GM23338 (cell line): ENCODE data around the gene PKN3. TPM values are rescaled to one million over a fixed set of nuclear protein-coding genes. Genes with fewer than 3 reads are reported as not detected.
A peak's percentile ranks its signal among the peaks of the same experiment; 100 is the strongest.

Experiments used
- ATAC-seq: fragments of 200-7000 bp; cut with Tn5 transposase; 3 replicates; pipeline ENCODE4 v1.9.1; 2020
- DNase-seq: peaks from one replicate; pipeline ENCODE4 v3.0.0-alpha.2; 2015; ENCODE audit warnings: low spot score
- H2AFZ ChIP-seq: fragments of 200-600 bp; sonication (generic); 2 replicates; pipeline ENCODE4 v1.8.0; 2016; ENCODE audit warnings: antibody characterized with exemption, mild to moderate bottlenecking, moderate library complexity
- H3F3A ChIP-seq: fragments of 200-600 bp; sonication (generic); replicated peaks from 2 replicates; pipeline ENCODE4 v1.8.0; 2017; ENCODE audit warnings: antibody characterized with exemption, mixed run types, low read depth
- H3K27ac ChIP-seq: fragments of 200-600 bp; sonication (generic); 2 replicates; pipeline ENCODE4 v1.6.1; 2016; ENCODE audit warnings: low read depth
- H3K27me3 ChIP-seq: fragments of 200-600 bp; sonication (generic); 2 replicates; pipeline ENCODE4 v1.8.0; 2016; ENCODE audit warnings: mild to moderate bottlenecking, mixed run types, moderate library complexity; ENCODE audit not compliant: insufficient read depth
- H3K36me3 ChIP-seq: fragments of 200-600 bp; sonication (generic); 2 replicates; pipeline ENCODE4 v1.8.0; 2016; ENCODE audit warnings: mild to moderate bottlenecking; ENCODE audit not compliant: insufficient read depth
- H3K4me1 ChIP-seq: fragments of 200-600 bp; sonication (generic); 2 replicates; pipeline ENCODE4 v1.8.0; 2016; ENCODE audit warnings: mild to moderate bottlenecking, moderate library complexity; ENCODE audit not compliant: insufficient read depth
- H3K4me2 ChIP-seq: fragments of 200-600 bp; sonication (generic); 2 replicates; pipeline ENCODE4 v1.7.1; 2017; ENCODE audit warnings: mixed run types
- H3K4me3 ChIP-seq: fragments of 200-600 bp; sonication (generic); 2 replicates; pipeline ENCODE4 v1.6.1; 2016; ENCODE audit warnings: mixed run types
- H3K79me2 ChIP-seq: fragments of 200-600 bp; sonication (generic); replicated peaks from 2 replicates; pipeline ENCODE4 v1.8.0; 2017; ENCODE audit warnings: mild to moderate bottlenecking; ENCODE audit not compliant: insufficient read depth
- H3K9me2 ChIP-seq: fragments of 200-600 bp; sonication (generic); 2 replicates; pipeline ENCODE4 v1.8.0; 2017; ENCODE audit not compliant: insufficient read depth
- H4K20me1 ChIP-seq: fragments of 200-600 bp; sonication (generic); replicated peaks from 2 replicates; pipeline ENCODE4 v1.8.0; 2017; ENCODE audit warnings: mild to moderate bottlenecking; ENCODE audit not compliant: insufficient read depth
- H3K27ac Mint-ChIP-seq: 2 replicates; pipeline ENCODE4 v1.8.0; 2020; ENCODE audit warnings: inconsistent platforms, mild to moderate bottlenecking, moderate library complexity, mixed read lengths
- H3K27me3 Mint-ChIP-seq: 3 replicates; pipeline ENCODE4 v1.8.0; 2022; ENCODE audit warnings: low read depth, mild to moderate bottlenecking, moderate library complexity, mixed read lengths, inconsistent platforms; ENCODE audit not compliant: insufficient read depth, poor library complexity
- H3K36me3 Mint-ChIP-seq: 3 replicates; pipeline ENCODE4 v1.8.0; 2021; ENCODE audit warnings: low read depth, mild to moderate bottlenecking, inconsistent platforms, moderate library complexity, mixed read lengths
- H3K4me1 Mint-ChIP-seq: 3 replicates; pipeline ENCODE4 v1.8.0; 2020; ENCODE audit warnings: mild to moderate bottlenecking, inconsistent platforms, mixed read lengths
- H3K4me3 Mint-ChIP-seq: 3 replicates; pipeline ENCODE4 v1.8.0; 2021; ENCODE audit warnings: moderate library complexity, mild to moderate bottlenecking, inconsistent platforms, mixed read lengths
- H3K9me3 Mint-ChIP-seq: 3 replicates; pipeline ENCODE4 v1.8.0; 2020; ENCODE audit warnings: moderate library complexity, mild to moderate bottlenecking, inconsistent platforms, mixed read lengths
- CTCF ChIP-seq, 2 experiments: fragments of 200-600 bp in 1 of 2; sonication (generic) in 1 of 2; conservative IDR thresholded peaks; 2 replicates each; pipeline versions ENCODE4 v1.5.1 to v1.6.1; 2016 to 2017; ENCODE audit warnings: antibody characterized with exemption in 2 of 2, low read depth in 2 of 2, mild to moderate bottlenecking in 2 of 2, moderate library complexity in 1 of 2
- ETS1 ChIP-seq: IDR thresholded peaks from 2 replicates; pipeline ENCODE4 v1.6.1; 2016; ENCODE audit warnings: antibody characterized with exemption
- POLR2AphosphoS5 ChIP-seq: IDR thresholded peaks from 2 replicates; pipeline ENCODE4 v1.6.1; 2016; ENCODE audit warnings: antibody characterized with exemption, low read depth
- REST ChIP-seq: IDR thresholded peaks from one replicate; pipeline ENCODE4 v1.6.1; 2018; ENCODE audit warnings: antibody characterized with exemption; ENCODE audit not compliant: unreplicated experiment
- ZNF114 ChIP-seq: fragments of 250-450 bp; sonication (Bioruptor Pico); IDR thresholded peaks from 2 replicates; pipeline ENCODE4 v1.5.0; 2020; ENCODE audit warnings: mild to moderate bottlenecking, moderate library complexity
- ZNF462 ChIP-seq: fragments of 250-450 bp; sonication (Bioruptor Pico); IDR thresholded peaks from 2 replicates; pipeline ENCODE4 v1.5.0; 2020; ENCODE audit warnings: mild to moderate bottlenecking, moderate library complexity
- long read RNA-seq: library from polyadenylated mRNA; unstranded; transcript quantifications from one replicate; pipeline ENCODE4 v2.0.0, GENCODE V29; 2020; ENCODE audit not compliant: unreplicated experiment
- polyA plus RNA-seq: library from polyadenylated mRNA; unstranded; fragments of >200 nt; fragmentation: Nextera tagmentation; extraction: Ambion mirVana; gene quantifications from 2 replicates; pipeline ENCODE4 v1.2.1, GENCODE V29; 2016
- total RNA-seq: library from RNA; depleted of rRNA; stranded (reverse); fragments of >200 nt; shearing (Covaris generic); gene quantifications from 2 replicates; pipeline ENCODE4 v1.2.3, GENCODE V29; 2014; rRNA removed

The PKN3 gene
- total RNA-seq (16.3 and 17.7 TPM in 2 replicates), polyA plus RNA-seq (6.2 and 6.7 TPM in 2 replicates)
- long read RNA-seq, partial matches to known transcripts = 1 of 3 reads
- long read RNA-seq, other reads (novel, unspliced or antisense) = 2 of 3 reads

- peaks cover 22% of the 10 kb centered on the region for H3K27me3 Mint-ChIP-seq
- no peak for TF ChIP-seq ETS1
- TF ChIP-seq POLR2AphosphoS5 = peak; percentile 64; the same call in 1 of the 2 replicates
- no peak for TF ChIP-seq ZNF114
- TF ChIP-seq CTCF (conservative IDR thresholded peaks at IDR 0.05; ENCODE audit: low read depth in 2 of 2) = peak; percentile 84
- no peak for TF ChIP-seq ZNF462 (CRISPR knock-in tag)
- TF ChIP-seq REST = no peak
These were observed at the start of gene PKN3 for GRCh38 chr9:128702445-128702948. Gene PKN3, plus strand, starts transcription at chr9:128702503. Its CDS starts 413 bp downstream, at chr9:128702916.

More at GRCh38 chr9:128702445-128702948, at the start of gene PKN3:
- H3K27ac ChIP-seq = 0 out of 2 replicates have a peak within 1 kb of the TSS, but pooled peaks have one; percentile 39
- peak within 1 kb of the TSS; percentile 96 for H2AFZ ChIP-seq
- H3K36me3 Mint-ChIP-seq = peaks cover 4% of the 10 kb centered on the region
- peak within 1 kb of the TSS; percentile 83 for H3K4me3 ChIP-seq
- H3F3A ChIP-seq = peaks cover 32% of the 10 kb centered on the region
- H3K9me3 Mint-ChIP-seq = no peaks in the 10 kb centered on the region; the same call in 2 of the 3 replicates
- H3K9me2 ChIP-seq = no peaks in the 10 kb centered on the region
- no peaks in the 10 kb centered on the region for H3K36me3 ChIP-seq
- H3K27me3 ChIP-seq = no peaks in the 10 kb centered on the region; the same call in 1 of the 2 replicates
- H3K4me1 Mint-ChIP-seq = peaks cover 5% of the 10 kb centered on the region; the same call in 1 of the 3 replicates
- H3K4me1 ChIP-seq = peaks cover 5% of the 10 kb centered on the region; the same call in 1 of the 2 replicates
- no peak within 1 kb of the TSS for H3K27ac Mint-ChIP-seq
- H4K20me1 ChIP-seq = 0 out of 2 replicates have a peak, but pooled peaks cover 2% of the 10 kb centered on the region
- peak within 1 kb of the TSS; percentile 83 for H3K4me3 Mint-ChIP-seq
- H3K79me2 ChIP-seq = no peaks in the 10 kb centered on the region
- H3K4me2 ChIP-seq = peak within 1 kb of the TSS; percentile 86
- ATAC-seq = peak; percentile 81
- peak; percentile 96 for DNase-seq
